HFFc6 (cell line): ENCODE measurements around the gene IFNG. TPM values are rescaled to one million over a fixed set of nuclear protein-coding genes. Genes with fewer than 3 reads are reported as not detected.
"Not testable (repeated sequence)": the region's sequence is repeated elsewhere in the genome, so short reads cannot be mapped to it uniquely, and the experiment has no call there.

Source experiments
- DNase-seq: peaks from one replicate; pipeline ENCODE4 v3.0.0-alpha.2; 2018
- H3K27ac Mint-ChIP-seq: 2 replicates; pipeline ENCODE4 v1.8.0; 2020; ENCODE audit warnings: mild to moderate bottlenecking, mixed read lengths
- H3K27me3 Mint-ChIP-seq: 2 replicates; pipeline ENCODE4 v1.8.0; 2021; ENCODE audit warnings: mild to moderate bottlenecking, moderate library complexity, mixed read lengths; ENCODE audit not compliant: insufficient read depth
- H3K36me3 Mint-ChIP-seq: 2 replicates; pipeline ENCODE4 v1.8.0; 2021; ENCODE audit warnings: low read depth, mixed read lengths
- H3K4me1 Mint-ChIP-seq: 2 replicates; pipeline ENCODE4 v1.8.0; 2020; ENCODE audit warnings: low read depth, mixed read lengths
- H3K4me3 Mint-ChIP-seq: 2 replicates; pipeline ENCODE4 v1.8.0; 2020; ENCODE audit warnings: mild to moderate bottlenecking, moderate library complexity, mixed read lengths
- H3K9me3 Mint-ChIP-seq: 2 replicates; pipeline ENCODE4 v1.8.0; 2020; ENCODE audit warnings: mild to moderate bottlenecking, mixed read lengths
- CTCF ChIP-seq: fragments of 200-600 bp; sonication (generic); IDR thresholded peaks from 2 replicates; pipeline ENCODE4 v1.5.0; 2021; ENCODE audit warnings: antibody characterized with exemption, mild to moderate bottlenecking
- long read RNA-seq: library from polyadenylated mRNA; unstranded; transcript quantifications from one replicate; pipeline ENCODE4 v2.0.0, GENCODE V29; 2019
- total RNA-seq, 6 experiments: library from RNA; stranded (reverse); fragmentation: NEBNext Ultra II Directional; extraction: Animal tissue kit (Norgen Biotek cat#: 25700); gene quantifications; 2 replicates in 1 of 6; 3 replicates in 5 of 6; pipeline ENCODE4 v1.2.3, GENCODE V29; 2021

Gene IFNG
- total RNA-seq, result not detected
- long read RNA-seq, result 0 reads

GRCh38 chr12:68159681-68160304, at the start of gene IFNG:
IFNG (minus strand) TSS chr12:68159740; CDS start chr12:68159615, 125 bp downstream.
- Mint-ChIP-seq H3K36me3 (no peaks in the 10 kb centered on the region), H3K9me3 (no peaks in the 10 kb centered on the region), H3K4me3 (no peak within 1 kb of the TSS), H3K4me1 (no peaks in the 10 kb centered on the region), H3K27ac (no peak within 1 kb of the TSS), H3K27me3 (no peaks in the 10 kb centered on the region; the same call in 1 of the 2 replicates)
- no peak for DNase-seq
- no peak for TF ChIP-seq CTCF

GRCh38 chr12:68209048-68209728, 49.6 kb upstream of the IFNG start:
- peaks cover 28% of the 10 kb centered on the region for H3K27me3 Mint-ChIP-seq
- not testable (repeated sequence) for H3K36me3 Mint-ChIP-seq, DNase-seq, H3K27ac Mint-ChIP-seq, H3K4me3 Mint-ChIP-seq, H3K4me1 Mint-ChIP-seq, H3K9me3 Mint-ChIP-seq

- no peaks in the 10 kb centered on the region for H3K9me3 Mint-ChIP-seq
- H3K36me3 Mint-ChIP-seq, result no peaks in the 10 kb centered on the region
- peaks cover 39% of the 10 kb centered on the region for H3K27me3 Mint-ChIP-seq
- no peak for TF ChIP-seq CTCF
- no peak for DNase-seq
- H3K4me1 Mint-ChIP-seq, result peaks cover 5% of the 10 kb centered on the region; the same call in 1 of the 2 replicates
- H3K27ac Mint-ChIP-seq, result no peak overlapping the region
- H3K4me3 Mint-ChIP-seq, result no peak overlapping the region
Measured at GRCh38 chr12:68207276-68207675, 47.7 kb upstream of the IFNG start.

- peaks cover 41% of the 10 kb centered on the region for H3K27me3 Mint-ChIP-seq
- H3K27ac Mint-ChIP-seq, result no peak overlapping the region
- peaks cover 6% of the 10 kb centered on the region; the same call in 1 of the 2 replicates for H3K4me1 Mint-ChIP-seq
- DNase-seq, result no peak
- H3K36me3 Mint-ChIP-seq, result no peaks in the 10 kb centered on the region
- H3K9me3 Mint-ChIP-seq, result no peaks in the 10 kb centered on the region
- no peak for TF ChIP-seq CTCF
- no peak overlapping the region for H3K4me3 Mint-ChIP-seq
Measured at GRCh38 chr12:68206446-68206845, 46.9 kb upstream of the IFNG start.

GRCh38 chr12:68203460-68203875, 43.9 kb upstream of the IFNG start:
- Mint-ChIP-seq H3K4me1 (peaks cover 13% of the 10 kb centered on the region), H3K27ac (no peak overlapping the region), H3K36me3 (no peaks in the 10 kb centered on the region), H3K9me3 (no peaks in the 10 kb centered on the region), H3K27me3 (peaks cover 37% of the 10 kb centered on the region), H3K4me3 (no peak overlapping the region)
- no peak for TF ChIP-seq CTCF
- no peak for DNase-seq

- peaks cover 32% of the 10 kb centered on the region for H3K27me3 Mint-ChIP-seq
- no peak overlapping the region for H3K4me3 Mint-ChIP-seq
- no peaks in the 10 kb centered on the region for H3K36me3 Mint-ChIP-seq
- H3K9me3 Mint-ChIP-seq, result no peaks in the 10 kb centered on the region
- peaks cover 13% of the 10 kb centered on the region for H3K4me1 Mint-ChIP-seq
- DNase-seq, result peak; percentile 46
- H3K27ac Mint-ChIP-seq, result no peak overlapping the region
- TF ChIP-seq CTCF, result no peak
Measured at GRCh38 chr12:68200854-68201253, 41.3 kb upstream of the IFNG start.
